Stimulated activated CD4-positive, alpha-beta T cell treated with anti-CD3 and anti-CD28 coated beads, Interleukin-4, amount 100 ng/mL, for 24 hours (primary cell): ENCODE results near the gene SYTL2.

Experiments
- DNase-seq: peaks from one replicate; pipeline ENCODE4 v3.0.0-alpha.2; 2020

The SYTL2 gene

GRCh38 chr11:85758026-85758425 lies 52.9 kb downstream of the SYTL2 start:
- no peak for DNase-seq

GRCh38 chr11:85756401-85757200 lies 54.3 kb downstream of the SYTL2 start:
- peak; percentile 42 for DNase-seq

- DNase-seq: no peak
These were observed 55.2 kb downstream of the SYTL2 start for GRCh38 chr11:85755701-85756100.

GRCh38 chr11:85755285-85755684 lies 55.7 kb downstream of the SYTL2 start:
- DNase-seq: no peak

DNA sequence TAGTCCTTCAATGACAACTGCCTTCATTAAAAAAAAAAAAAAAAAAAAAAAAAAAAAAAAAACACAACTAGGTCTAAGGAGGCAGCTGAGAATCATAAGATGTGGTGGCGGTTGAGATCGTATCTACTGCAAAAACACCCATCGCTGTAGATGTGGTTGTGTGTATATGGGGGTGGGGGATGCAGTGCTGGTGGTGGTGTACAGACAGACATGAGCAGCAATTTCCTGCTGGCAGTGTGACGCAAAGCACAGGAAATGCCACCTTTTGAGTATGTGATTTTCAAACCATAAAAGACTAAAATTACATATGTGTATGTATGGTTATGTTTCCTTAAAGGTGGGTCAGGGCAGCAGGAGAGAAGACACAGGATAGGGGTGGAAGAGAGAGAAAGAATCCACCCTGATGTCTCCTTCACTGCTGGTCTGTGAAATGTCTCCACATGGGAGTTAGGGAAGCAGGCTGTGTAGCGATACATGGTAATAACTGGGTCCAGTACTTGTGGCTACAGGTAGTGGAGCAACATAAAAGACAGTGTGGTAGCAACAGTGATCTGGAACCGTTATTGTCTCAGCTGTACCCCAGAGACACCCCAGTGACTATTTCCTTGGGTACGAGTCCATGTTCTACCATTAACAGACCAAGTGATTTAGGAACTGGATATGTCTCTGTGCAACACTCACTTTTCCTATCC lies 57.9 kb downstream of the SYTL2 start:
- DNase-seq: peak; percentile 88

DNA sequence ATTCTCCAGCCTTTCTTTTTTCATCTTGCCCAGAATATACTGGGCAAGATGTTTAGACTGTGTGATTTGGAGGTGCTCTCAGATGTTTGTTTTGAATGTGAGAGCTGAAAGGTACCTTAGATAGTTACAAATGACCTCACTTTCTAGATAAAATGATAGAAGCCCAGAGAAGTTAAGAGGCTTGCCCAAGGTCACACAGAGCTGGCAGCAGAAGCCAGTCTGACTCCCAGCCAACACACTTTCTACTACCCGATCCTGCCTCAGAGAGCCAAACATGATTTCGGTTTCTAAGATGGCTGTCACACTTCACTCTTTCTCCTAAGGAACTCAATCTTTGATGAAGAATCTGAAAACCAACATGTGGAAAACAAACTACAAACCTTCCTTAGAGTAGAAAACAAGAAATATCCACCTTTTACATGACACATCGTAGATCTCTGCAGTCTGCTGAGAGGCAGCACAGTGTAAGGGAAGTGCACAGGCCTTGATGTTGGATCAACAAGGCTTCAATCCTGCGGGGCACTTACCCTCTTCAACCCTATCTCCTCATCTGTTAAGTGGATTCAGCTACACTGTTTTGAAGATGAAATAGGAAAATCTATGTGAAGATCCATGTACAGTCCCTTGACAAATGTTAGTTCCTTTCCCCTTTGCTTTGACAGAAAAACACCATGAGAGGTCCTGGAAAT lies 58.6 kb downstream of the SYTL2 start:
- peak; percentile 12 for DNase-seq

DNA sequence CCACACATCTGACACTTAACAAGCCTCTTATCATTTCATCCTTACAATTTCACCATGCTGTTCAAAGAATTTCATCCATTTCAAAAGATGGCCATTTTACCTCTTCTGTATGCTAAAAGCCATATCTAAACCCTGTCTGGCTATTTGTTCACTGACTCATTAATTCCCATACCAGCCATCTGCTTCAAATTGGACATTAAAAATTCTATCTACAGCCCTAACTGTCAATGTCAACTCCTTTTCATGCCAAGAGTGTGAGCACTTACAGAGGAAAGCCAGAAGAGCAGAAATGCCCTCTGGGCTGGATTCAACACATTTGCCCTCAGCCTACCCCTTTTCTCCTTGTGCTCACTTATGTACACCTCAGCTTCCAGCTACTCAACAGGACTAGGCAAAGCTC lies 59.2 kb downstream of the SYTL2 start:
- DNase-seq: no peak

DNA sequence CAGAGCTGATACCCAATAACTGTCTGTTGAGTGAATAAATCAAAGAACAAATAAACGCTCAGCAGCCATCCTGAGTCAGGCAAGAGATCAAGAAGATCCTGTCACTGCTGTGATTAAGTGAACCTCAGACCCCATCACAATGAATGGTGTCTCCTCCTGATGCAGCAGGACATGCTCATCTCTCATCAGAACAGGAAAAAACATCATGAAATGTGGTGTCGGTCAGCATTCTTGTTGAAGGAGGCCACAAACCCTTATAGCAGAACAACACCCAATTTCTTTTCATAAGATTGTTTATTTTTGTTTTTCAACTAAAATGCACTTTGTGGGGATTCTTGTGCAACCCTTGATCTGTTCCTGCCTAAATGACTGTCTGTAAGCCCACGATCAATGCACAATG lies 60.3 kb downstream of the SYTL2 start:
- no peak for DNase-seq

- no peak for DNase-seq
These were observed 61.1 kb downstream of the SYTL2 start for GRCh38 chr11:85749884-85750283.

DNA sequence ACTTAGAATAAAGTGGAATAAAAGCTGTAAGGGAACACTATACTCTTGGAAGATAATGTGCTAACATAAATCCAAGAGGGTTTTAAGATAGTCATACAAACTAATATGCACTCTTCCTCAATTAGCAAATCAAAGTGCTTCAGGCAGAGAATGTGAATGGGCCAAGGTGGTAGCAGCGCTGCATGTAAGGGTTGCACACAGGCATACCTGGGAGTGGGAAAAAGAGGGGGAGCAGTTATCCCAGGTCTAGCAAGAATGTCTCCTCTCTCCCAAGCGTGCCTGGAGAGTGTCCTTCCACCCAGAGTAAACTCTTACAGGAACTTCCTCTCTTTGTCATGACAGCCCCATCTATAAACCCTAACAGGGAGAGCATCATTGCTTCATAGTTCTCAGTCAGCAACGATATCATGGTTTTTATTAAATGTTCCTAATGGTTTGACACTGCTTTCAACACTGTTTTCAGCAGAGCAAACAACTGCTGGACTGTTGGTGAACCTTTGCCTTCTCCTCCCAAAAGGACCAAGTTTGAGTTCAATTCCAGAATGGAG lies 61.6 kb downstream of the SYTL2 start:
- no peak for DNase-seq

- no peak for DNase-seq
These were observed 62.5 kb downstream of the SYTL2 start for GRCh38 chr11:85748455-85748891.

GRCh38 chr11:85746670-85747069 lies 64.3 kb downstream of the SYTL2 start:
- DNase-seq: no peak

GRCh38 chr11:85745626-85746025 lies 65.3 kb downstream of the SYTL2 start:
- DNase-seq: no peak

GRCh38 chr11:85742873-85743275 lies 68.1 kb downstream of the SYTL2 start:
- no peak for DNase-seq

DNA sequence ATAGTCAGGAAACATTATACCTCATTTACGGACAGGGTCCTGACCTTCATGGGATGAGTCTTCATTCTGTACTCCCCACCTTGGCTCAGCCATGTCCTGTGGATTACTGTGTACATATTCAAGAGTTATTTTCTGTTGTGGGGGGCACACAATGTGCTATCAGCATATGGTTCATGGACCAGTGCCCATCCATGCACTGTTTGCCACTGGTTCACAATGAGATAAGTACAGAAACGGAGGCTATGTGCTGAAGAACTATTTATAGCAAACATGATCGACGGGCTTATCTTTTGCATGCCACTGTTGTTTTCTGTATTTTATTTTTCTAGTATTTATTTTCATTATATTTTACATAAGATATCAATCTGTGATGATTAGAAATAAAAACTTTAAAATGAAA lies 68.6 kb downstream of the SYTL2 start:
- no peak for DNase-seq

- no peak for DNase-seq
These were observed 70.2 kb downstream of the SYTL2 start for GRCh38 chr11:85740481-85741400.

DNA sequence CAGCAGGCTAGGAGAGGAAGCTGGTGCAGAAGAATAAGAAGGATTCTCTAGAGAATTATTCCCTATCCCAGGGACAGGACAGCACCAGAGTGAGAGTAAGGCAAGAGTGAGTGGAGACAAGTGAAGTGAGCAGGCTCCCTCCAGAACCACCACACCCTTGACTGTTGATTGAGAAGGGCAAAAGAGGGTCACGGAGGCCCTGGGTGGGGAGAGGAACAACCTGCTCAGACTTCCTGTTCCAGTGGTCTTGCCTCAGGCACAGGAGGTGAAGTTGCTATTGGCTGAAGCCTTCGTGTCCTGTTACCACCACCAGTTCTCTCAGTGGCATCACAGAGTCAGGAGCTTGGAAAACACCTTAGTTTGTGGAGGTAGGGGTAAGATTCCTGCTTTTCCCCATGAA lies 73.2 kb downstream of the SYTL2 start:
- DNase-seq: no peak

DNA sequence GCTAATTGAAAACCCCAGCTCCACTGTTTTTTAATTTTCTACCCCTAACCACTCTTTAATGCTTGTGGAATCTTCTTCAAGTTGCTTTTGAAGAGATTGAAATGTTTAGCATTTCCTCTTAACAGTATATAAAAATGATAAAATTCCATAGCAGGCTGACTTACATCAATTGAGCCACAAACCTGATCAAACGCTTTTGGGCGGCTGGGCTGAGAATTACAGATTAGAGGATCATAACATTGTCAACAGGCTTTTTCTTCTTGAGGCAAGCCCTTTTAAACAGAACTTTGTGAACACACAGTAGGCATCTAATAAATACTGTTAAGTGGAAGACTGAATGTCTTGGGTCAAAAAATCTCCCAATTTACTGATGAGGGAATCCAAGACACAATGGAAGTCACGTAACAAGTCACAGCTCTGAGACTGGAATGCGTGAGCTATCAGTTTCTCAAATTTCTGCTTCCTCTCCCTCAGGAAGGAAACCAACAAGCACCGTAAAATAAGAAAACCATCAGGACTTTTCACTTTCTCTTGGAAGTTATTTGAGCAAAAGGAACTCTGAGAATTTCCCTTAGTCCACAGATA lies 75.0 kb downstream of the SYTL2 start:
- DNase-seq: no peak

- DNase-seq: no peak
These were observed 78.0 kb downstream of the SYTL2 start for GRCh38 chr11:85732965-85733364.

GRCh38 chr11:85726381-85726780 lies 84.6 kb downstream of the SYTL2 start:
- DNase-seq: no peak

DNA sequence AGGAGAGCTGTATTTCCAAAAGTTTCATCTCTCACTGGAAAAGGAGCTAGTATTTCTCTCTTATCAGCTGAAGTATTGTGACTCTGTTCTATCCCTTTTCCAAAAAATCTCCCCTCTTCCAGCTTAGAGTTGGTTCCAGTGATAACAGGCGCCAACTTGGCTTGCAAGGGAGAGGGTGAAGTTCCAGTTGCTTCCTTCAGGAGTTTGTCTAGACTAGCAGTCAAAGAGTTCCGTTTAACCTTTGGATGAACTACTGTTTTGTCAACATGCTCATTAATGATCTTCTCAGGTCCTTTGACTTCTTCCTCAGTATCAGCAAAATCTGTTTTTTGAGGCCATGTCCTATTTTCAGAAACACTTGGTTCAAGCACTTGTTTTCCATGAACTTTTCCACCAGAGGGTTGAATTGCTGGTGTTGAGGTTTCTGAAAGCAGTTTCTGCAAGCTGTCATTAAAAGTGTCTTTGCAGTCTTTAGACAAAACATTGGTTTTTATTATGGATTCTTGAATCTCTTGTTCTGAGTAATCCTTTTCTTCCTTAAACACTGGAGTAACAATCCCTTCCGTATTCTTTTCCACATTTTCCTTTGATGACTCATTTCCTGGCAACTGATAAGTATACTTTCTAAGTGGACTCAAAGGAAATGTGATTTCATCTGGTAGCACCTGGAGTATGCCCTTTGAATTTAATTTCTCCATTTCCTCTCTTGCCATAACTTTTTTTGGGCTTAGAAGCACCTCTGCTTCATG lies 85.3 kb downstream of the SYTL2 start:
- DNase-seq: no peak
